OCI-LY1 (cell line): ENCODE results near the gene POLD2.

Source experiments
- H2AFZ ChIP-seq: fragments of 200-600 bp; sonication (generic), shearing (Covaris generic); 2 replicates; pipeline ENCODE4 v1.6.0; 2014; ENCODE audit warnings: antibody characterized with exemption, mild to moderate bottlenecking, low read length
- H3F3A ChIP-seq: fragments of 200-600 bp; sonication (generic), shearing (Covaris generic); 2 replicates; pipeline ENCODE4 v1.6.0; 2014; ENCODE audit warnings: mild to moderate bottlenecking, antibody characterized with exemption, low read length, moderate library complexity; ENCODE audit not compliant: insufficient read depth
- H3K27ac ChIP-seq: fragments of 200-600 bp; sonication (generic); 2 replicates; pipeline ENCODE4 v1.5.1; 2014; ENCODE audit warnings: low read length, mixed run types, mild to moderate bottlenecking, low read depth; ENCODE audit not compliant: poor library complexity, severe bottlenecking
- H3K27me3 ChIP-seq: fragments of 200-600 bp; sonication (generic); 2 replicates; pipeline ENCODE4 v1.6.0; 2014; ENCODE audit warnings: antibody characterized with exemption, mild to moderate bottlenecking, low read length, moderate library complexity; ENCODE audit not compliant: insufficient read depth
- H3K36me3 ChIP-seq: fragments of 200-600 bp; sonication (generic); 2 replicates; pipeline ENCODE4 v1.6.1; 2014; ENCODE audit warnings: mild to moderate bottlenecking, antibody characterized with exemption, low read length, moderate library complexity, mixed read lengths; ENCODE audit not compliant: insufficient read depth
- H3K4me1 ChIP-seq: fragments of 200-600 bp; sonication (generic); 2 replicates; pipeline ENCODE4 v1.5.1; 2014; ENCODE audit warnings: mild to moderate bottlenecking, low read length, moderate library complexity; ENCODE audit not compliant: insufficient read depth, severe bottlenecking
- H3K4me2 ChIP-seq: fragments of 200-600 bp; sonication (generic), shearing (Covaris generic); 2 replicates; pipeline ENCODE4 v1.6.1; 2014; ENCODE audit warnings: low read length
- H3K4me3 ChIP-seq: fragments of 200-600 bp; sonication (generic); 2 replicates; pipeline ENCODE4 v1.5.1; 2014; ENCODE audit warnings: low read length, low read depth, mild to moderate bottlenecking, mixed read lengths; ENCODE audit not compliant: poor library complexity, severe bottlenecking
- H3K79me2 ChIP-seq: fragments of 200-600 bp; shearing (Covaris generic); 2 replicates; pipeline ENCODE4 v1.6.1; 2016; ENCODE audit warnings: mixed run types, low read length, mixed read lengths; ENCODE audit not compliant: insufficient read depth
- H3K9ac ChIP-seq: fragments of 200-600 bp; sonication (generic), shearing (Covaris generic); 2 replicates; pipeline ENCODE4 v1.6.1; 2014; ENCODE audit warnings: mild to moderate bottlenecking, low read length, mixed read lengths
- H3K9me2 ChIP-seq: fragments of 200-600 bp; sonication (generic), shearing (Covaris generic); 2 replicates; pipeline ENCODE4 v1.6.1; 2014; ENCODE audit warnings: low read depth, mild to moderate bottlenecking, low read length, mixed read lengths
- H3K9me3 ChIP-seq: fragments of 200-600 bp; shearing (Covaris generic); 2 replicates; pipeline ENCODE4 v1.6.1; 2014; ENCODE audit warnings: low read length, mixed read lengths
- H4K20me1 ChIP-seq: fragments of 200-600 bp; sonication (generic), shearing (Covaris generic); 2 replicates; pipeline ENCODE4 v1.6.0; 2016; ENCODE audit warnings: mild to moderate bottlenecking, low read length; ENCODE audit not compliant: insufficient read depth
- EZH2 ChIP-seq: fragments of 200-600 bp; sonication (generic), shearing (Covaris generic); IDR thresholded peaks from 2 replicates; pipeline ENCODE4 v1.8.0; 2017; ENCODE audit warnings: borderline replicate concordance, mixed run types, mild to moderate bottlenecking, antibody characterized with exemption, low read length, moderate library complexity, mixed read lengths
- TF ChIP-seq, protein P1 (sequence below): fragments of 200-600 bp; sonication (generic), shearing (Covaris generic); IDR thresholded peaks from 2 replicates; pipeline ENCODE4 v1.5.1; 2017; ENCODE audit warnings: mild to moderate bottlenecking, antibody characterized with exemption, low read length, moderate library complexity, mixed read lengths

The POLD2 gene

DNA sequence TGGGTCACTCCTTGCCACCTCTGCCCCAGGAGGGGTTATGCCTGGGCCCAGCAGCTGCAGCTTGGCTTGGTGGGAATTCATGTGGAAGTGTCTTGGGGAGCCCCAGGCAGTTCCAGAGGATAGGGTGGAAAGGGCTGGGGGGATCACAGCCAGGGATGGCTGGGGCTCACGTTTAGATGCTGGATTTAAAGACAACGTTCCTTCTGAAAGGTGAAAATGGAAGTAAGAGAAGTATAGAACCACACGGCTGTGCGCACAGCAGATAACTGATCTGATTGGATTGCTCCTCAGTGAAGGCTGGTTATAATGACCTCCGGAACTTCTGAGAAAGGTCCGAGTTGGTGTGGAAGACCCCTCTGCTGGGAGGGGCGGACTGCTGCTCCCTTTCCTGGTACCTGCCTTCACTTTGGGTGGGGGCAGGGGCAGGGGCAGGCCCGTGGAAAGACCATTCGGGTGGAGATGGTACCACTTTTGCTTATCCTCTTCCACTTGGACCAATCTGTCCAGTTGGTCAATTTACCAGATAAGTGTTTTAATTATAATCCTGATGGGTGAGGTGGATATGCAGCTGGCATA is 25.7 kb upstream of the POLD2 start:
- Histone ChIP-seq H3K36me3 (no peaks in the 10 kb centered on the region), H3K4me3 (no peak overlapping the region), H3K79me2 (no peaks in the 10 kb centered on the region), H2AFZ (no peak overlapping the region), H3K9me2 (no peaks in the 10 kb centered on the region), H3K27ac (no peak overlapping the region), H3K4me2 (no peak overlapping the region), H3K4me1 (no peaks in the 10 kb centered on the region), H3K9me3 (no peaks in the 10 kb centered on the region), H3K27me3 (no peaks in the 10 kb centered on the region), H3K9ac (no peak overlapping the region), H3F3A (no peaks in the 10 kb centered on the region), H4K20me1 (no peaks in the 10 kb centered on the region)
- TF ChIP-seq, protein P1, sequence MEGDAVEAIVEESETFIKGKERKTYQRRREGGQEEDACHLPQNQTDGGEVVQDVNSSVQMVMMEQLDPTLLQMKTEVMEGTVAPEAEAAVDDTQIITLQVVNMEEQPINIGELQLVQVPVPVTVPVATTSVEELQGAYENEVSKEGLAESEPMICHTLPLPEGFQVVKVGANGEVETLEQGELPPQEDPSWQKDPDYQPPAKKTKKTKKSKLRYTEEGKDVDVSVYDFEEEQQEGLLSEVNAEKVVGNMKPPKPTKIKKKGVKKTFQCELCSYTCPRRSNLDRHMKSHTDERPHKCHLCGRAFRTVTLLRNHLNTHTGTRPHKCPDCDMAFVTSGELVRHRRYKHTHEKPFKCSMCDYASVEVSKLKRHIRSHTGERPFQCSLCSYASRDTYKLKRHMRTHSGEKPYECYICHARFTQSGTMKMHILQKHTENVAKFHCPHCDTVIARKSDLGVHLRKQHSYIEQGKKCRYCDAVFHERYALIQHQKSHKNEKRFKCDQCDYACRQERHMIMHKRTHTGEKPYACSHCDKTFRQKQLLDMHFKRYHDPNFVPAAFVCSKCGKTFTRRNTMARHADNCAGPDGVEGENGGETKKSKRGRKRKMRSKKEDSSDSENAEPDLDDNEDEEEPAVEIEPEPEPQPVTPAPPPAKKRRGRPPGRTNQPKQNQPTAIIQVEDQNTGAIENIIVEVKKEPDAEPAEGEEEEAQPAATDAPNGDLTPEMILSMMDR = no peak

DNA sequence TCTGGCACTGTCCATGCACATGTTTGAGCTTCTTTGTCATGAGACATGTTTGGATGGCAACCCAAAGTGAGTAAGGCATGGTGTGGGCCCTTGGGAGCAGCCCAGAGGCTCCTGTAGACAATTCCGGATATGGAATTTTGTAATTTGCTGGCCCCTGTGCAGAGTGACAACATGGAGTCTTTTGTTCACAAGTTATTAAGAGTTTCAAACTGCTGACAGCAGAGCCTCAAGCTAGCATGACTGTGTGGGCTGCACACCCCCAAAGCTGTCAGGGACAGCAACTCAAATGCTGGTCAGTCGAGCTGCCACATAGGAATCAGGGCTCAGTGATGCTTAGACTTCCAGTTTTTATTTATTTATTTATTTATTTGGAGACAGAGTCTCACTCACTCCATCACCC is 24.8 kb upstream of the POLD2 start:
- no peaks in the 10 kb centered on the region for H3K27me3 ChIP-seq
- no peak overlapping the region for H3K9ac ChIP-seq
- no peaks in the 10 kb centered on the region for H3K79me2 ChIP-seq
- no peaks in the 10 kb centered on the region for H3K9me3 ChIP-seq
- no peak overlapping the region for H3K4me3 ChIP-seq
- H2AFZ ChIP-seq = no peak overlapping the region
- TF ChIP-seq, protein P1 = no peak
- no peak for TF ChIP-seq EZH2
- no peaks in the 10 kb centered on the region for H3K4me1 ChIP-seq
- no peaks in the 10 kb centered on the region for H3K36me3 ChIP-seq
- no peak overlapping the region for H3K4me2 ChIP-seq
- no peaks in the 10 kb centered on the region for H4K20me1 ChIP-seq
- H3K27ac ChIP-seq = no peak overlapping the region
- H3K9me2 ChIP-seq = no peaks in the 10 kb centered on the region
- no peaks in the 10 kb centered on the region for H3F3A ChIP-seq

DNA sequence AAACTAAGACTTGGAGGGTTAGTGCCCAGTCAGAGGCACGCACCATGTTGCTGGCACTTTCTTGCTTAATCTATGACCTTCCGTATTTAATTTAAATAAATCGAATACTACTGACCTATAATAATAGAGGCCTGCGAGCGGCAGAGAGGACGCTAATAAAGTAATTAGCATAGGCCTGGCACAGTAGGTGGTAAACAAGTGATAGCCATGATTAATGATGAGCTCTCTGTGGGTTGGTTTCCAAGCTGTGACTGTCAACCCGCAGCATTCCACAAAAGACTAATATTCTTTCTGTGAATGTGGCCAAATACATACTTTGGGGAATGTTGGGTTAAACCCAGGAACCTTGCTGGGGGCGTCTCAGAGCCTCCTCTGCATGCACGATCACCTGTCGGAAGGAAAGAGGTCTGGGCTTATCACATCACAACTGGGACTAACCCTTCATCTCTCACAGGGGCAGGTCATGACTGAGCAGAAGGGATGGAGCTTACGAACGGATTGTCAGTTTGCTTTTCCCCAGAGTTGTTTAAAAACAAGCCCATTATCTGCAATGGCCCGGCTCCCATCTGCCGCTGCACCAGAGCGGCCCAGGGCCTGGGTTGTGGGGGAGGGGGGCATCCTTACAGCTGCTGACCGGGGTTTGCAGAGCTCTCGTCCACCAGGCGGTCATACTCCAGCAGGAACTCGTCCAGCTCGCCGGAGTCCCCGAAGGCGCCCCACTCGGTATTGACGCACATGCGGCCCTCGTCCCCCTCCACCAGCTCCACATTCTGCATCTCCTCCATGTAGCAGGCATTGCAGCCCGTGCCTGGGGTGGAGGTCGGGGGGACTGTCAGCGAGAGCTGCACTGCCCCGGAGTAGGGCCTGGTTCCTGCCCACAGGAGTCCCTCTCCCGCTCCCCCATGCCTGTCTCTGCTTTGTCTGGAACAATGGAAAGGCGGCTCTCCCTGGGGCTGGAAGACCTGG is 24.0 kb upstream of the POLD2 start:
- no peak overlapping the region for H3K9ac ChIP-seq
- TF ChIP-seq EZH2 = no peak
- TF ChIP-seq, protein P1 = no peak
- H4K20me1 ChIP-seq = no peaks in the 10 kb centered on the region
- no peak overlapping the region for H3K27ac ChIP-seq
- no peaks in the 10 kb centered on the region for H3K9me2 ChIP-seq
- H3K27me3 ChIP-seq = no peaks in the 10 kb centered on the region
- H3F3A ChIP-seq = no peaks in the 10 kb centered on the region
- H3K36me3 ChIP-seq = no peaks in the 10 kb centered on the region
- no peaks in the 10 kb centered on the region for H3K79me2 ChIP-seq
- no peaks in the 10 kb centered on the region for H3K9me3 ChIP-seq
- no peaks in the 10 kb centered on the region for H3K4me1 ChIP-seq
- H3K4me2 ChIP-seq = no peak overlapping the region
- no peak overlapping the region for H3K4me3 ChIP-seq
- no peak overlapping the region for H2AFZ ChIP-seq
